BE2C (cell line): Measurements from ENCODE around the gene PRR16.

ENCODE experiments used
- DNase-seq: peaks from one replicate; pipeline ENCODE4 v3.0.0-alpha.2; 2020
- H3K27me3 ChIP-seq: fragments of 250-450 bp; sonication (Bioruptor Pico); 2 replicates; pipeline ENCODE4 v1.5.1; 2020; ENCODE audit warnings: mild to moderate bottlenecking
- H3K36me3 ChIP-seq: fragments of 250-450 bp; sonication (Bioruptor Pico); 2 replicates; pipeline ENCODE4 v1.5.1; 2020; ENCODE audit warnings: mild to moderate bottlenecking
- H3K4me1 ChIP-seq: fragments of 250-450 bp; sonication (Bioruptor Pico); 2 replicates; pipeline ENCODE4 v1.5.1; 2020
- H3K4me3 ChIP-seq: 2 replicates; pipeline ENCODE4 v1.5.1; 2011; ENCODE audit warnings: low read depth, low read length
- H3K9me3 ChIP-seq: fragments of 250-450 bp; sonication (Bioruptor Pico); 2 replicates; pipeline ENCODE4 v1.5.1; 2020
- CTCF ChIP-seq: IDR thresholded peaks from 2 replicates; pipeline ENCODE4 v1.5.1; 2012; ENCODE audit warnings: mild to moderate bottlenecking, low read depth, low read length

PRR16 gene

GRCh38 chr5:120567921-120568320 lies 103.8 kb downstream of the PRR16 start:
- no peak for TF ChIP-seq CTCF
- no peaks in the 10 kb centered on the region for H3K27me3 ChIP-seq

GRCh38 chr5:120568711-120569110 lies 104.6 kb downstream of the PRR16 start:
- Histone ChIP-seq H3K27me3 (no peaks in the 10 kb centered on the region), H3K9me3 (no peaks in the 10 kb centered on the region), H3K4me1 (no peaks in the 10 kb centered on the region), H3K36me3 (no peaks in the 10 kb centered on the region), H3K4me3 (no peak overlapping the region)
- no peak for TF ChIP-seq CTCF
- no peak for DNase-seq

More at GRCh38 chr5:120567921-120568320, 103.8 kb downstream of the PRR16 start:
- Histone ChIP-seq H3K9me3 (no peaks in the 10 kb centered on the region), H3K36me3 (no peaks in the 10 kb centered on the region), H3K4me3 (no peak overlapping the region), H3K4me1 (no peaks in the 10 kb centered on the region)
- DNase-seq, result no peak

- no peak for TF ChIP-seq CTCF
- Histone ChIP-seq H3K27me3 (no peaks in the 10 kb centered on the region), H3K4me3 (no peak overlapping the region), H3K36me3 (no peaks in the 10 kb centered on the region), H3K9me3 (no peaks in the 10 kb centered on the region), H3K4me1 (no peaks in the 10 kb centered on the region)
- no peak for DNase-seq
These were observed 112.5 kb downstream of the PRR16 start for GRCh38 chr5:120576588-120576987.

GRCh38 chr5:120582635-120583034 lies 118.5 kb downstream of the PRR16 start:
- Histone ChIP-seq H3K27me3 (no peaks in the 10 kb centered on the region), H3K4me1 (no peaks in the 10 kb centered on the region), H3K36me3 (no peaks in the 10 kb centered on the region), H3K4me3 (no peak overlapping the region), H3K9me3 (no peaks in the 10 kb centered on the region)
- no peak for TF ChIP-seq CTCF
- DNase-seq, result no peak

- TF ChIP-seq CTCF, result no peak
- Histone ChIP-seq H3K36me3 (no peaks in the 10 kb centered on the region), H3K9me3 (no peaks in the 10 kb centered on the region), H3K4me3 (no peak overlapping the region), H3K27me3 (no peaks in the 10 kb centered on the region), H3K4me1 (no peaks in the 10 kb centered on the region)
- no peak for DNase-seq
These were observed 122.5 kb downstream of the PRR16 start for GRCh38 chr5:120586646-120587045.

- Histone ChIP-seq H3K9me3 (no peaks in the 10 kb centered on the region), H3K4me3 (no peak overlapping the region), H3K36me3 (no peaks in the 10 kb centered on the region), H3K4me1 (no peaks in the 10 kb centered on the region), H3K27me3 (no peaks in the 10 kb centered on the region)
- DNase-seq, result no peak
- no peak for TF ChIP-seq CTCF
These were observed 127.8 kb downstream of the PRR16 start for GRCh38 chr5:120591911-120592310.
